Gastrocnemius medialis (tissue), 4 donors: ENCODE data around the gene PPP1R16B. TPM values are rescaled to one million over a fixed set of nuclear protein-coding genes. Genes with fewer than 3 reads are reported as not detected.

ENCODE experiments used
- ATAC-seq, 2 donors: fragments of 150-250 bp; one replicate each; pipeline ENCODE4 v1.9.1; 2016
- DNase-seq, 2 donors: peaks; one replicate each; pipeline ENCODE4 v3.0.0-alpha.2; 2019
- H3K27ac ChIP-seq, 4 donors: fragments of 200-600 bp; sonication (generic); 1 replicate in 1 of 4; 2 replicates in 3 of 4; pipeline ENCODE4 v1.5.1; 2016 to 2018; ENCODE audit warnings: mild to moderate bottlenecking in 2 of 4, moderate library complexity in 1 of 4
- H3K27me3 ChIP-seq, 3 donors: fragments of 200-600 bp; sonication (generic) in 2 of 3; 1 replicate in 1 of 3; 2 replicates in 2 of 3; pipeline versions ENCODE4 v1.5.1 to v1.6.0; 2016 to 2019; ENCODE audit warnings: mild to moderate bottlenecking in 1 of 3, moderate library complexity in 1 of 3
- H3K36me3 ChIP-seq, 2 donors: fragments of 200-600 bp; sonication (generic) in 1 of 2; one replicate each; pipeline ENCODE4 v1.5.1; 2017 to 2018
- H3K4me1 ChIP-seq, 2 donors: fragments of 200-600 bp; sonication (generic) in 1 of 2; one replicate each; pipeline ENCODE4 v1.5.1; 2016 to 2017; ENCODE audit warnings: mild to moderate bottlenecking in 2 of 2
- H3K4me3 ChIP-seq, 4 donors: fragments of 200-600 bp; sonication (generic) in 3 of 4; 1 replicate in 1 of 4; 2 replicates in 3 of 4; pipeline ENCODE4 v1.5.1; 2016 to 2019; ENCODE audit warnings: mild to moderate bottlenecking in 2 of 4
- H3K9me3 ChIP-seq, 3 donors: fragments of 200-600 bp; sonication (generic) in 2 of 3; 1 replicate in 1 of 3; 2 replicates in 2 of 3; pipeline ENCODE4 v1.5.1; 2016 to 2019
- CTCF ChIP-seq, 5 experiments: fragments of 450-650 bp in 3 of 5; fragments of 200-600 bp in 2 of 5; sonication (generic) in 2 of 5; IDR thresholded peaks in 4 of 5; conservative IDR thresholded peaks in 1 of 5; 1 replicate in 4 of 5; 2 replicates in 1 of 5; pipeline ENCODE4 v1.5.1; 2016 to 2019; ENCODE audit warnings: antibody characterized with exemption in 5 of 5, mild to moderate bottlenecking in 3 of 5, moderate library complexity in 3 of 5
- POLR2A ChIP-seq, 2 donors: fragments of 450-650 bp; IDR thresholded peaks; one replicate each; pipeline ENCODE4 v1.6.1; 2017; ENCODE audit warnings: antibody characterized with exemption in 2 of 2, mild to moderate bottlenecking in 2 of 2, moderate library complexity in 2 of 2
- in situ Hi-C, 4 donors: fragments of 200-750 bp; cut with MboI; loops; one replicate each; pipeline versions ENCODE4 v1.15.0 to v1.8.0; 2017; ENCODE audit warnings: low sequenced_read_pairs in 4 of 4
- intact Hi-C: fragments of 100-400 bp; cut with DNase I; formaldehyde crosslinking; loops from one replicate; pipeline ENCODE4 v1.15.1; 2023; ENCODE audit warnings: low total_unique reads
- total RNA-seq, 4 donors: library from RNA; depleted of rRNA; stranded (reverse); fragments of >200 nt; gene quantifications; one replicate each; pipeline versions ENCODE4 v1.1.0 to v1.2.3, GENCODE V29; 2016

PPP1R16B gene
- total RNA-seq, 4 donors from 2014 or later: 0.16 to 2.4 (median 0.59) TPM

DNA sequence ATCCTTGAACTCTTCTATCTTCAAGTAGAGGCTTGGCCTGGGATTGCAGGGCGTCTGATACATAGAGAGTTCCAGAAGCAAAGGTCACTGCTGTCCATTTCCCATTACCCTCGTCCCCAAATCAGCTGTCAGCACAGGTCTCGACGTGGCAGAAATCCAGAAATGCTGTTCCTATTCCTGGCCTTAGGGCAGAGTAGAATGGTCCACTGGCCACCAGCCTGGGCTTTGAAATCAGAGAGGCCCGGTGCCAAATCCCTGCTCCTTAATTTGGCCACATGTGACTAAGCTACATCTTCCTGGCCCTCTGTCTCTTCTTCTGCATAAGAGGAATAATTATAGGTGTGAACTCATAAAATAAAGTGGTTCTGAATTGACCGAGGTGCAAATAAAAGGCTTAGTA, 79.9 kb downstream of the PPP1R16B start:
- intact Hi-C loops: no loop called here
- no peak for ATAC-seq
- Histone ChIP-seq H3K27me3 (peaks cover 0 to 2% (median 2%) of the 10 kb centered on the region in 3 donors), H3K9me3 (no peaks in the 10 kb centered on the region), H3K27ac (no peak overlapping the region), H3K36me3 (no peaks in the 10 kb centered on the region), H3K4me1 (no peaks in the 10 kb centered on the region), H3K4me3 (no peak overlapping the region)
- in situ Hi-C loops: loop anchor here in 1 of 4 donors (25.0 kb wide), 1 partner anchor 248 kb away; no protein-coding TSS in a partner anchor
- DNase-seq: no peak
- TF ChIP-seq CTCF (IDR thresholded peaks at IDR 0.05 in 4 of 5, conservative IDR thresholded peaks at IDR 0.05 in 1 of 5): no peak
- no peak for TF ChIP-seq POLR2A (IDR thresholded peaks at IDR 0.05)

- ATAC-seq: no peak
- Histone ChIP-seq H3K27ac (no peak overlapping the region), H3K4me1 (no peaks in the 10 kb centered on the region), H3K27me3 (peaks cover 0 to 2% (median 0%) of the 10 kb centered on the region in 3 donors), H3K9me3 (no peaks in the 10 kb centered on the region), H3K36me3 (no peaks in the 10 kb centered on the region), H3K4me3 (no peak overlapping the region)
- in situ Hi-C loops (loop anchor here in 1 of 4 donors (25.0 kb wide), 1 partner anchor 251 kb away; no protein-coding TSS in a partner anchor), intact Hi-C loops (no loop called here)
- TF ChIP-seq CTCF (IDR thresholded peaks at IDR 0.05 in 4 of 5, conservative IDR thresholded peaks at IDR 0.05 in 1 of 5) (no peak), POLR2A (IDR thresholded peaks at IDR 0.05) (no peak)
- no peak for DNase-seq
Measured at GRCh38 chr20:38888059-38888831, 82.7 kb downstream of the PPP1R16B start.

DNA sequence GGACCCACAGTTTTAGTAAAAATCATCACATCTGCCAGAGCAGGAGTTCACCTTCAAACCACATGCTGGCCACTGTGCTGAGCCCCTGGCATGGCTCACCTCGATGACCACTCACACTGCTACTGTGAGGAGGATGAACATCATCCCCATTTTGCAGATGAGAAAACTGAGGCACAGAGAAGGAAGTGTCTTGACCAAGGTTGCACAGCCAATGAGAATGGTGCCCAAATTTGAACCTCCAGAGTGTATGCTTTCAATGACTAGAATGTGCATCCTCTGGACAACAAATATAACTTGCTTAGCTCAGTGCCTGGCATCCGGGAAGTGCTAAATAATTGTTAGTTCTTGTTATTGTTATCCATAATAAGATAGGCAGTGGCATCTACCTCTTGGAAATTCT, 83.6 kb downstream of the PPP1R16B start:
- Histone ChIP-seq H3K27ac (no peak overlapping the region), H3K9me3 (no peaks in the 10 kb centered on the region), H3K4me1 (no peaks in the 10 kb centered on the region), H3K27me3 (peaks cover 0 to 2% (median 0%) of the 10 kb centered on the region in 3 donors), H3K36me3 (no peaks in the 10 kb centered on the region), H3K4me3 (no peak overlapping the region)
- DNase-seq (no peak), ATAC-seq (no peak)
- no peak for TF ChIP-seq CTCF (IDR thresholded peaks at IDR 0.05 in 4 of 5, conservative IDR thresholded peaks at IDR 0.05 in 1 of 5)
- no peak for TF ChIP-seq POLR2A (IDR thresholded peaks at IDR 0.05)
- in situ Hi-C loops (loop anchor here in 1 of 4 donors (25.0 kb wide), 1 partner anchor 252 kb away; no protein-coding TSS in a partner anchor), intact Hi-C loops (no loop called here)

- H3K27ac ChIP-seq: no peak overlapping the region
- DNase-seq: no peak
- H3K9me3 ChIP-seq: no peaks in the 10 kb centered on the region
- in situ Hi-C loops: loop anchor here in 1 of 4 donors (25.0 kb wide), 1 partner anchor 253 kb away; no protein-coding TSS in a partner anchor
- peaks cover 0 to 2% (median 0%) of the 10 kb centered on the region in 3 donors for H3K27me3 ChIP-seq
- H3K36me3 ChIP-seq: no peaks in the 10 kb centered on the region
- TF ChIP-seq POLR2A (IDR thresholded peaks at IDR 0.05) (no peak), CTCF (IDR thresholded peaks at IDR 0.05 in 4 of 5, conservative IDR thresholded peaks at IDR 0.05 in 1 of 5) (no peak)
- intact Hi-C loops: loop anchor here (10.0 kb wide), 1 partner anchor 245 kb away; no protein-coding TSS in a partner anchor
- ATAC-seq: no peak
- H3K4me1 ChIP-seq: no peaks in the 10 kb centered on the region
- no peak overlapping the region for H3K4me3 ChIP-seq
Measured at GRCh38 chr20:38889792-38890496, 84.4 kb downstream of the PPP1R16B start.
